HG03565 (cell line): Measurements from ENCODE around the gene MLPH.

Source experiments
- ATAC-seq: cut with Tn5 transposase; IDR thresholded peaks from one replicate; pipeline ENCODE4 v1.9.1; 2021; ENCODE audit warnings: mild to moderate bottlenecking, moderate library complexity; ENCODE audit not compliant: unreplicated experiment

MLPH gene

GRCh38 chr2:237515621-237516275 is 28.7 kb downstream of the MLPH start:
- no peak for ATAC-seq

GRCh38 chr2:237517163-237517562 is 30.1 kb downstream of the MLPH start:
- no peak for ATAC-seq

GRCh38 chr2:237517990-237518389 is 30.9 kb downstream of the MLPH start:
- ATAC-seq: no peak

- ATAC-seq: no peak
Measured at GRCh38 chr2:237519506-237520245, 32.6 kb downstream of the MLPH start.

- ATAC-seq: no peak
Measured at GRCh38 chr2:237520290-237520689, 33.2 kb downstream of the MLPH start.

- ATAC-seq: no peak
Measured at GRCh38 chr2:237524631-237525030, 37.6 kb downstream of the MLPH start.

- ATAC-seq: no peak
Measured at GRCh38 chr2:237525559-237526157, 38.6 kb downstream of the MLPH start.

GRCh38 chr2:237527233-237527632 is 40.2 kb downstream of the MLPH start:
- no peak for ATAC-seq

GRCh38 chr2:237527766-237528165 is 40.7 kb downstream of the MLPH start:
- ATAC-seq: no peak

- peak; percentile 85 for ATAC-seq
Measured at GRCh38 chr2:237529452-237530402, 42.7 kb downstream of the MLPH start.

- ATAC-seq: no peak
Measured at GRCh38 chr2:237530472-237531433, 43.7 kb downstream of the MLPH start.

- no peak for ATAC-seq
Measured at GRCh38 chr2:237532160-237532559, 45.1 kb downstream of the MLPH start.

- no peak for ATAC-seq
Measured at GRCh38 chr2:237533668-237534161, 46.7 kb downstream of the MLPH start.

GRCh38 chr2:237534380-237534779 is 47.3 kb downstream of the MLPH start:
- ATAC-seq: no peak

GRCh38 chr2:237535385-237536082 is 48.5 kb downstream of the MLPH start:
- ATAC-seq: no peak

- no peak for ATAC-seq
Measured at GRCh38 chr2:237536083-237536415, 49.0 kb downstream of the MLPH start.

- no peak for ATAC-seq
Measured at GRCh38 chr2:237536617-237537016, 49.6 kb downstream of the MLPH start.

- no peak for ATAC-seq
Measured at GRCh38 chr2:237538001-237538720, 51.1 kb downstream of the MLPH start.

GRCh38 chr2:237538901-237539300 is 51.9 kb downstream of the MLPH start:
- ATAC-seq: no peak
